Hepatocyte (in vitro differentiated cells): Measurements from ENCODE around the gene C1orf94. TPM values are rescaled to one million over a fixed set of nuclear protein-coding genes. Genes with fewer than 3 reads are reported as not detected.
A peak's percentile ranks its signal among the peaks of the same experiment; 100 is the strongest.

Experiments
- DNase-seq: peaks from one replicate; pipeline ENCODE4 v3.0.0-alpha.2; 2016; ENCODE audit warnings: low spot score
- H2AFZ ChIP-seq: fragments of 200-600 bp; sonication (generic); 2 replicates; pipeline ENCODE4 v1.6.0; 2016; ENCODE audit warnings: antibody characterized with exemption, mild to moderate bottlenecking
- H3K27ac ChIP-seq: fragments of 200-600 bp; sonication (generic); 2 replicates; pipeline ENCODE4 v1.5.1; 2016; ENCODE audit warnings: mild to moderate bottlenecking
- H3K27me3 ChIP-seq: fragments of 200-600 bp; sonication (generic); 2 replicates; pipeline ENCODE4 v1.6.1; 2016
- H3K36me3 ChIP-seq: fragments of 200-600 bp; sonication (generic); replicated peaks from 2 replicates; pipeline ENCODE4 v1.5.1; 2016; ENCODE audit warnings: low read depth; ENCODE audit not compliant: insufficient read depth
- H3K4me1 ChIP-seq: fragments of 200-600 bp; sonication (generic); 2 replicates; pipeline ENCODE4 v1.5.1; 2016; ENCODE audit warnings: mild to moderate bottlenecking, moderate library complexity; ENCODE audit not compliant: insufficient read depth
- H3K4me2 ChIP-seq: fragments of 200-600 bp; sonication (generic); 2 replicates; pipeline ENCODE4 v1.6.0; 2016
- H3K4me3 ChIP-seq: fragments of 200-600 bp; sonication (generic); 2 replicates; pipeline ENCODE4 v1.5.1; 2016; ENCODE audit warnings: mild to moderate bottlenecking
- H3K79me2 ChIP-seq: fragments of 200-600 bp; sonication (generic); 2 replicates; pipeline ENCODE4 v1.6.0; 2017; ENCODE audit warnings: mild to moderate bottlenecking
- H3K9me2 ChIP-seq: fragments of 200-600 bp; sonication (generic); replicated peaks from 2 replicates; pipeline ENCODE4 v1.6.0; 2017; ENCODE audit warnings: mild to moderate bottlenecking; ENCODE audit not compliant: insufficient read depth
- H3K9me3 ChIP-seq: fragments of 200-600 bp; sonication (generic); 2 replicates; pipeline ENCODE4 v1.5.1; 2016; ENCODE audit warnings: low read depth, mild to moderate bottlenecking
- H4K20me1 ChIP-seq: fragments of 200-600 bp; sonication (generic); 2 replicates; pipeline ENCODE4 v1.6.0; 2016; ENCODE audit warnings: mild to moderate bottlenecking; ENCODE audit not compliant: insufficient read depth, poor library complexity, severe bottlenecking
- EZH2 ChIP-seq: fragments of 200-600 bp; sonication (generic); IDR thresholded peaks from 2 replicates; pipeline ENCODE4 v1.6.1; 2016; ENCODE audit warnings: antibody characterized with exemption, mild to moderate bottlenecking, borderline replicate concordance
- EZH2phosphoT487 ChIP-seq: fragments of 200-600 bp; sonication (generic); IDR thresholded peaks from one replicate; pipeline ENCODE4 v1.6.1; 2018; ENCODE audit warnings: antibody characterized with exemption, mild to moderate bottlenecking, low read depth, moderate library complexity; ENCODE audit not compliant: unreplicated experiment, severe bottlenecking
- WGBS: methylation state at CpG from one replicate; pipeline ENCODE4 v1.1.6; 2016; ENCODE audit warnings: low lambda C conversion rate; ENCODE audit errors: missing lambda C conversion rate; 5-methylcytosine and 5-hydroxymethylcytosine counted together
- polyA plus RNA-seq: library from polyadenylated mRNA; unstranded; fragments of >200 nt; fragmentation: Nextera tagmentation; extraction: Ambion mirVana; gene quantifications from 2 replicates; pipeline ENCODE4 v1.2.1, GENCODE V29; 2016
- total RNA-seq: library from RNA; depleted of rRNA; stranded (reverse); fragments of >200 nt; gene quantifications from 2 replicates; pipeline ENCODE4 v1.2.3, GENCODE V29; 2014
- TF ChIP-seq, protein P1 (sequence below): fragments of 200-600 bp; sonication (generic); IDR thresholded peaks from 2 replicates; pipeline ENCODE4 v1.5.1; 2016; ENCODE audit warnings: antibody characterized with exemption, mild to moderate bottlenecking; ENCODE audit not compliant: poor library complexity

C1orf94 gene
- total and polyA plus RNA-seq, 2 experiments from 2014 or later: not detected

DNA sequence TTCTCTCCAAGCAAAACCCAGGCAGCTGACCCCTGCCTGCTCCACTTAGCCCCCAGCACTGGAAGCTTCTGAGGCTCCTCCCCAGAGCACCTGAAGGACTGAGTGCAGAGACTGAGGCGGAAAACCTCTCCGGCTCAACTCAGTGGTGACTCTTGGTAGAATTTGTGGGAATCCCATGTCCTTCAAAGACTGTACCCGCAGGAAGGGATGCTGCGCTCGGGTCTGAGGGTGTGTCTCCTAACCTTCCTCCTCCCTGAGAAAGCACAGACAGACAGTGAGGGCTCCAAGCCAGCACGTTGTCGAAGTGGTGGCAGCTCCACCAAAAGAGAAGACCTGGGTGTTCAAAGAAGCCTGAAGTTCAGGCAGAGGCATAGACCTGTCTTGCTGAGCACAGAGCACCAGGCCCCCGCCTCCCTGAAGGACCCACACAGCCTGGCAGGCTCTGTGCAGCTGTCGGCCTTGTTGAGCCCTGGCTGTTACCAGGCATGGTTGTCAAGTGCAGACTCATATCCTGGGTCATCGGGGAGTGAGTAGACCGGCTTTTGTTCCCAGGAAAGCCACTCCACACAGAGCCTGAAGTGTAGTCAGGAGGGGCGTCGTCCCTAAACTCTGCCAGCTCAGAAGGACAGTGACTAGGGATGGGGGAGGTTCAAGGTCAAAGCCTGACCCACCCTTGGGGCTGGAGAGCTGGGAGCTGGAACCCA lies 48.4 kb upstream of the C1orf94 start:
- H4K20me1 ChIP-seq: no peaks in the 10 kb centered on the region
- DNase-seq: no peak
- 91% methylated on average over 13 of the region's 13 CpGs for WGBS

DNA sequence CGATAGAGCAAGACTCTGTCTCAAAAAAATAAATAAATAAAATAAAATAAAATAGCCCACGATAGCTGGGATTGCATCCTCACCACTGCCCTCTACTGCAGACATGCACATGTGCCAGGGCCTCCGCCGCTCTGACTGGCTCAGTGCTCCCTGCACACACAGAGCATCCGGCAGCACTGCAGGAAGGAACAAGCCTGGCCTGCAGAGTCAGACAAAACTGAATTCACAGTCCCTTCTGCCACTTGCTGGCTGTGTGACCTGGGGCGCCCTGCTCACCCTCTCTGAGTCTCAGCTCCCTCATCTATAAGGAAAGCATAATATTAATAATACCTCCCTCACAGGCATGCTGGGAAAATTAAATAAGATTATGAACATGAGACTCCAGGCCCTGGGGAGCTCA lies 47.1 kb upstream of the C1orf94 start:
- DNase-seq: no peak
- H3K27me3 ChIP-seq: no peaks in the 10 kb centered on the region
- H3K79me2 ChIP-seq: no peaks in the 10 kb centered on the region
- H3K36me3 ChIP-seq: no peaks in the 10 kb centered on the region
- no peak overlapping the region for H2AFZ ChIP-seq
- H3K27ac ChIP-seq: no peak overlapping the region
- no peaks in the 10 kb centered on the region for H3K4me1 ChIP-seq
- 86% methylated on average over 6 of the region's 6 CpGs for WGBS
- TF ChIP-seq EZH2phosphoT487: no peak
- TF ChIP-seq, protein P1, sequence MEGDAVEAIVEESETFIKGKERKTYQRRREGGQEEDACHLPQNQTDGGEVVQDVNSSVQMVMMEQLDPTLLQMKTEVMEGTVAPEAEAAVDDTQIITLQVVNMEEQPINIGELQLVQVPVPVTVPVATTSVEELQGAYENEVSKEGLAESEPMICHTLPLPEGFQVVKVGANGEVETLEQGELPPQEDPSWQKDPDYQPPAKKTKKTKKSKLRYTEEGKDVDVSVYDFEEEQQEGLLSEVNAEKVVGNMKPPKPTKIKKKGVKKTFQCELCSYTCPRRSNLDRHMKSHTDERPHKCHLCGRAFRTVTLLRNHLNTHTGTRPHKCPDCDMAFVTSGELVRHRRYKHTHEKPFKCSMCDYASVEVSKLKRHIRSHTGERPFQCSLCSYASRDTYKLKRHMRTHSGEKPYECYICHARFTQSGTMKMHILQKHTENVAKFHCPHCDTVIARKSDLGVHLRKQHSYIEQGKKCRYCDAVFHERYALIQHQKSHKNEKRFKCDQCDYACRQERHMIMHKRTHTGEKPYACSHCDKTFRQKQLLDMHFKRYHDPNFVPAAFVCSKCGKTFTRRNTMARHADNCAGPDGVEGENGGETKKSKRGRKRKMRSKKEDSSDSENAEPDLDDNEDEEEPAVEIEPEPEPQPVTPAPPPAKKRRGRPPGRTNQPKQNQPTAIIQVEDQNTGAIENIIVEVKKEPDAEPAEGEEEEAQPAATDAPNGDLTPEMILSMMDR: peak; percentile 10
- no peak for TF ChIP-seq EZH2
- no peaks in the 10 kb centered on the region for H4K20me1 ChIP-seq
- H3K9me3 ChIP-seq: no peaks in the 10 kb centered on the region
- H3K4me3 ChIP-seq: no peak overlapping the region
- no peak overlapping the region for H3K4me2 ChIP-seq
- H3K9me2 ChIP-seq: no peaks in the 10 kb centered on the region

More for the DNA sequence above, 48.4 kb upstream of the C1orf94 start:
- Histone ChIP-seq H3K79me2 (no peaks in the 10 kb centered on the region), H3K4me2 (no peak overlapping the region), H3K27me3 (no peaks in the 10 kb centered on the region), H3K9me2 (no peaks in the 10 kb centered on the region), H3K4me3 (no peak overlapping the region), H2AFZ (no peak overlapping the region), H3K9me3 (no peaks in the 10 kb centered on the region), H3K27ac (no peak overlapping the region), H3K36me3 (no peaks in the 10 kb centered on the region), H3K4me1 (no peaks in the 10 kb centered on the region)
- TF ChIP-seq, protein P1: no peak
- no peak for TF ChIP-seq EZH2
- no peak for TF ChIP-seq EZH2phosphoT487

DNA sequence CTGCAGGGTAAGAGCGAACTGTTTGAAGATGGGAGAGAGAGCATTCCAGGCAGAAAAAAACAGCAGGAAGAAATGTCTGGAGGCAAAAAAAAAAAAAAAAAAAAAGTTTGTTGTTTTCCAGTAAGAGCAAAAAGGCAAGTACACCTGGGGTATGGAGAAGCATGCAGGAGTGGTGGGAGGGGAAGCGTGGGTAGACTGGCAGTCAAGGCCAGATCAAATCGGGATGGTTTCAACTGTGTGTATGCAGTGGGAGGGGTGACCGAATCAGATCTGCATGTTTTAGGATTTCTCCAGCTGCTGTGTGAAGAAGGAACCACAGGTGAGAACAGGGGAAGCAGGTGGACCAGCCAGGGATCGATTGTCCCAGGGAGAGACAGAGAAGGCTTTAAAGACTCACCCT lies 46.4 kb upstream of the C1orf94 start:
- Histone ChIP-seq H3K27me3 (no peaks in the 10 kb centered on the region), H3K4me2 (no peak overlapping the region), H3K36me3 (no peaks in the 10 kb centered on the region), H4K20me1 (no peaks in the 10 kb centered on the region), H3K4me3 (no peak overlapping the region), H2AFZ (no peak overlapping the region), H3K9me2 (no peaks in the 10 kb centered on the region), H3K9me3 (no peaks in the 10 kb centered on the region), H3K4me1 (no peaks in the 10 kb centered on the region), H3K27ac (no peak overlapping the region), H3K79me2 (no peaks in the 10 kb centered on the region)
- no peak for TF ChIP-seq EZH2phosphoT487
- TF ChIP-seq EZH2: no peak
- TF ChIP-seq, protein P1: no peak
- no peak for DNase-seq
- 88% methylated on average over 5 of the region's 5 CpGs for WGBS
